Panc1 (cell line): Measurements from ENCODE around the gene PSMB2.

ENCODE experiments used
- CTCF ChIP-seq: fragments of 450-650 bp; IDR thresholded peaks from 2 replicates; pipeline ENCODE4 v1.5.1; 2017; ENCODE audit warnings: mild to moderate bottlenecking
- POLR2AphosphoS5 ChIP-seq: IDR thresholded peaks from 2 replicates; pipeline ENCODE4 v1.6.1; 2012; ENCODE audit warnings: mild to moderate bottlenecking, low read depth, low read length, moderate library complexity
- SIN3A ChIP-seq: IDR thresholded peaks from 2 replicates; pipeline ENCODE4 v1.6.1; 2012; ENCODE audit warnings: low read depth, mild to moderate bottlenecking, low read length, moderate library complexity, borderline replicate concordance; ENCODE audit not compliant: insufficient read depth

GRCh38 chr1:35674111-35674510, 32.8 kb upstream of the PSMB2 start:
- TF ChIP-seq CTCF: no peak
- TF ChIP-seq SIN3A: no peak
- no peak for TF ChIP-seq POLR2AphosphoS5
